Measurements from ENCODE around the gene PTTG1IP2.

GRCh38 chr7:90421651-90422050 is 47.8 kb upstream of the PTTG1IP2 start:
- TF ChIP-seq HDGF (IDR thresholded peaks at IDR 0.05; ENCODE audit: borderline replicate concordance) (no peak), SP1 (IDR thresholded peaks at IDR 0.05) (no peak), FOXM1 (IDR thresholded peaks at IDR 0.05; ENCODE audit: borderline replicate concordance) (no peak), TARDBP (IDR thresholded peaks at IDR 0.05) (no peak), SUZ12 (IDR thresholded peaks at IDR 0.05) (no peak), LEF1 (IDR thresholded peaks at IDR 0.05; ENCODE audit: borderline replicate concordance) (no peak), ELF4 (IDR thresholded peaks at IDR 0.05) (no peak), FOXA1 (IDR thresholded peaks at IDR 0.05) (no peak)
